C4-2B (cell line): ENCODE measurements around the gene ARRB1.

Source experiments
- ZFX ChIP-seq: fragments of 450-650 bp; IDR thresholded peaks from 2 replicates; pipeline ENCODE4 v1.6.1; 2017
- TF ChIP-seq, protein P1 (sequence below): fragments of 450-650 bp; conservative IDR thresholded peaks from 2 replicates; pipeline ENCODE4 v1.5.1; 2017; ENCODE audit warnings: mild to moderate bottlenecking

DNA sequence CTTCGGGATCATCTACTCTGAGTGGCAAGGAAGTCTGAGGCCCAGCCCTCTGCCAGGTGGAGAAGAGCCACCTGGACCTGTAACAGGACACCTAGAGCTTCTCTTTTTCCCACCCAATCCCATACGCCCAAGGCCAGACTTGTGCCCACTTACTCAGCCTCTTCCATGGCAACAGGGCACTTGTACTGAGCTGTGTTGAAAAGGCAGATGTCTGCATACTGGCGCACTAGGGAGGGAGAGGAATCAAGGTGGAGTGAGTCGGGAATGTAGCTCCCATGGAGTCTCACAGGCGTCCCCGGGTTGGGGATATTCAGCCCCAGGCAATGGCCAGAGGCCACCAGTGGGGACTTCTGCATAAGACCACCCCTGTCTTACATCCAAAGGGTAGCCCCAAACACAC, 74.8 kb downstream of the ARRB1 start:
- TF ChIP-seq, protein P1, sequence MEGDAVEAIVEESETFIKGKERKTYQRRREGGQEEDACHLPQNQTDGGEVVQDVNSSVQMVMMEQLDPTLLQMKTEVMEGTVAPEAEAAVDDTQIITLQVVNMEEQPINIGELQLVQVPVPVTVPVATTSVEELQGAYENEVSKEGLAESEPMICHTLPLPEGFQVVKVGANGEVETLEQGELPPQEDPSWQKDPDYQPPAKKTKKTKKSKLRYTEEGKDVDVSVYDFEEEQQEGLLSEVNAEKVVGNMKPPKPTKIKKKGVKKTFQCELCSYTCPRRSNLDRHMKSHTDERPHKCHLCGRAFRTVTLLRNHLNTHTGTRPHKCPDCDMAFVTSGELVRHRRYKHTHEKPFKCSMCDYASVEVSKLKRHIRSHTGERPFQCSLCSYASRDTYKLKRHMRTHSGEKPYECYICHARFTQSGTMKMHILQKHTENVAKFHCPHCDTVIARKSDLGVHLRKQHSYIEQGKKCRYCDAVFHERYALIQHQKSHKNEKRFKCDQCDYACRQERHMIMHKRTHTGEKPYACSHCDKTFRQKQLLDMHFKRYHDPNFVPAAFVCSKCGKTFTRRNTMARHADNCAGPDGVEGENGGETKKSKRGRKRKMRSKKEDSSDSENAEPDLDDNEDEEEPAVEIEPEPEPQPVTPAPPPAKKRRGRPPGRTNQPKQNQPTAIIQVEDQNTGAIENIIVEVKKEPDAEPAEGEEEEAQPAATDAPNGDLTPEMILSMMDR: no peak
- no peak for TF ChIP-seq ZFX
